CD4-positive, alpha-beta memory T cell (primary cell): ENCODE results near the gene SCAMP4. TPM values are rescaled to one million over a fixed set of nuclear protein-coding genes. Genes with fewer than 3 reads are reported as not detected.
A peak's percentile ranks its signal among the peaks of the same experiment; 100 is the strongest.

ENCODE experiments used
- CTCF ChIA-PET: fragments of 350-600 bp; sonication (Branson Sonifier 250); formaldehyde crosslinking; loops from one replicate; lab custom pipeline; 2021; ENCODE audit warnings: inconsistent platforms; ENCODE audit not compliant: partially characterized antibody; lab: Charles Lee
- POLR2A ChIA-PET: fragments of 350-600 bp; sonication (Branson Sonifier 250); formaldehyde crosslinking; loops from one replicate; lab custom pipeline; 2021; ENCODE audit not compliant: partially characterized antibody; lab: Charles Lee
- DNase-seq, 5 donors: peaks; one replicate each; pipeline versions ENCODE4 v3.0.0 to v3.0.0-alpha.2; 2020 to 2022; ENCODE audit warnings: mixed read lengths in 1 of 5
- H3K27ac ChIP-seq: one replicate; pipeline ENCODE4 v1.7.0; 2013; ENCODE audit warnings: low read depth, low read length
- H3K27me3 ChIP-seq: 2 replicates; pipeline ENCODE4 v1.7.0; 2013; ENCODE audit warnings: mild to moderate bottlenecking, low read length, moderate library complexity; ENCODE audit not compliant: insufficient read depth
- H3K36me3 ChIP-seq: 2 replicates; pipeline ENCODE4 v1.7.0; 2013; ENCODE audit warnings: mild to moderate bottlenecking, low read length, moderate library complexity; ENCODE audit not compliant: insufficient read depth
- H3K4me1 ChIP-seq: 2 replicates; pipeline ENCODE4 v1.7.0; 2013; ENCODE audit warnings: mild to moderate bottlenecking, low read length, moderate library complexity; ENCODE audit not compliant: insufficient read depth
- H3K4me3 ChIP-seq, 2 donors: one replicate each; pipeline ENCODE4 v1.7.0; 2013; ENCODE audit warnings: low read length in 2 of 2, mild to moderate bottlenecking in 1 of 2
- H3K9me3 ChIP-seq, 2 donors: one replicate each; pipeline ENCODE4 v1.7.0; 2013; ENCODE audit warnings: low read length in 2 of 2, control low read depth in 1 of 2; ENCODE audit not compliant: control insufficient read depth in 1 of 2
- H3K27ac Mint-ChIP-seq, 7 donors: one replicate each; pipeline ENCODE4 v1.8.0; 2020 to 2021; ENCODE audit warnings: mixed read lengths in 7 of 7, mild to moderate bottlenecking in 6 of 7, inconsistent platforms in 3 of 7, moderate library complexity in 3 of 7
- H3K27me3 Mint-ChIP-seq, 2 donors: one replicate each; pipeline ENCODE4 v1.8.0; 2020 to 2021; ENCODE audit warnings: mixed read lengths in 2 of 2
- H3K36me3 Mint-ChIP-seq, 2 donors: one replicate each; pipeline ENCODE4 v1.8.0; 2020 to 2021; ENCODE audit warnings: mixed read lengths in 2 of 2, inconsistent platforms in 1 of 2, mild to moderate bottlenecking in 1 of 2
- H3K4me1 Mint-ChIP-seq, 4 donors: one replicate each; pipeline ENCODE4 v1.8.0; 2020 to 2021; ENCODE audit warnings: mixed read lengths in 4 of 4, mild to moderate bottlenecking in 1 of 4
- H3K4me3 Mint-ChIP-seq, 8 donors: one replicate each; pipeline ENCODE4 v1.8.0; 2020 to 2021; ENCODE audit warnings: mixed read lengths in 8 of 8, mild to moderate bottlenecking in 7 of 8, moderate library complexity in 6 of 8, inconsistent platforms in 3 of 8
- H3K9me3 Mint-ChIP-seq, 8 donors: one replicate each; pipeline ENCODE4 v1.8.0; 2020 to 2021; ENCODE audit warnings: mixed read lengths in 8 of 8, mild to moderate bottlenecking in 5 of 8, inconsistent platforms in 3 of 8, moderate library complexity in 1 of 8
- intact Hi-C: fragments of 100-400 bp; cut with micrococcal nuclease; formaldehyde crosslinking; loops from one replicate; pipeline ENCODE4 v1.15.1; 2023
- polyA plus RNA-seq, 2 donors: library from polyadenylated mRNA; unstranded; fragments of 300-500 nt; fragmentation: Illumina TruSeq; gene quantifications; one replicate each; pipeline ENCODE4 v1.2.3, GENCODE V29; 2021
- total RNA-seq, 2 experiments: library from RNA; stranded (reverse); gene quantifications; one replicate each; pipeline ENCODE4 v1.2.3, GENCODE V29; 2021

SCAMP4 gene
- total and polyA plus RNA-seq, 4 experiments from 2014 or later, result 9.8 to 29.1 (median 19.4) TPM

DNA sequence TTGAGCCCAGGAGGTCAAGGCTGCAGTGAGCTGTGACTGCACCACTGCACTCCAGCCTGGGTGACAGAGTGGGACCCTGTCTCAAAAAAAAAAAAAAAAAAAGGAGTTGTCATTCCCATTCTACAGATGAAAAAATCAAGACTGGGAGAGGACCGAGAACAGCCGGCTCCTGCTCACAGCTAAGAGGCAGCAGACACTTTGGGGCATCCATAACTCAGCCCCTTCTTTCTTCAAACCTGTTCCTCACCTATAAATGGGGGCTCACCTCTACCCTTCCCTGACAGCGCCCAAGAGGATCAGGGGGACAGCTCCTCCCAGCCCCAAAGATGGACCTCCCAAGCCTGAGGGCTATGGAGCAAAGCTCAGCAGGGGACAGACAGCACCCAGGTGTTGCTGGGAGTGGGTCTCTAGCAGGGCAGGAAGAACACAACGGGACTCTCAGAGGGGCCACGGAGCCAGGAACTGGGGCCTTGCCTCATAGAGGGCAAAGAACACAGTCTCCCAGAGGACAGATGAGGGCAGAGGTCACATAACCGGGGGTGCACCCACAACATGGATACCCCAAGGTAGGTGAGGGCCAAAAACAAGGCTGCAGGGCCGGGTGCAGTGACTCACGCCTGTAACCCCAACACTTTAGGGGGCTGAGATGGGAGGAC lies 38.4 kb upstream of the SCAMP4 start:
- H3K4me3 Mint-ChIP-seq, result peak overlapping the region in 1 of 8 donors; percentile 33

DNA sequence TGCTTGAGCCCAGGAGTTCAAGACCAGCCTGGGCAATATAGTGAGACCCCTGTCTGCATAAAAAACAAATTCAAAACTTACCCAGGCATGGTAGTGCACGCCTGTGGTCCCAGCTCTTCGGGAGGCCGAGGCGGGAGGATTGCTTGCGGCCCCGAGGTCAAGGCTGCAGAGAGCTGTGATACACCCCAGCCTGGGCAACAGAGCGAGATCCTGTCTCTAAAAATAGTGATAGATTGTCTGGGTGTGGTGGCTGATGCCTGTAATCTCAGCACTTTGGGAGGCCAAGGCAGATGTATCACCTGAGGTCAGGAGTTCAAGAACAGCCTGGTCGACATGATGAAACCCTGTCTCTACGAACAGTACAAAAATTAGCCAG lies 37.9 kb upstream of the SCAMP4 start:
- no peak for DNase-seq
- Histone ChIP-seq H3K9me3 (no peaks in the 10 kb centered on the region), H3K4me3 (no peak overlapping the region), H3K27ac (no peak overlapping the region), H3K4me1 (peaks cover 12% of the 10 kb centered on the region), H3K27me3 (no peaks in the 10 kb centered on the region), H3K36me3 (no peaks in the 10 kb centered on the region)
- Mint-ChIP-seq H3K36me3 (peaks cover 0 to 9% of the 10 kb centered on the region in 2 donors), H3K4me3 (no peak overlapping the region), H3K9me3 (no peaks in the 10 kb centered on the region), H3K4me1 (peaks cover 0 to 15% (median 7%) of the 10 kb centered on the region in 4 donors), H3K27ac (peak overlapping the region in 3 of 7 donors; percentile 35 to 50 (median 37)), H3K27me3 (no peaks in the 10 kb centered on the region)
- POLR2A ChIA-PET, result interaction anchor here (0.8 to 4.1 kb wide), 4 partner anchors 8 to 62 kb away, joined by 3 to 60 read pairs (median 4); no protein-coding TSS in a partner anchor
- intact Hi-C loops, result no loop called here
- CTCF ChIA-PET, result no interaction called here

More for the DNA sequence above, 38.4 kb upstream of the SCAMP4 start:
- H3K9me3 Mint-ChIP-seq, result no peaks in the 10 kb centered on the region
- Histone ChIP-seq H3K4me3 (no peak overlapping the region), H3K27ac (no peak overlapping the region), H3K9me3 (no peaks in the 10 kb centered on the region), H3K36me3 (no peaks in the 10 kb centered on the region), H3K4me1 (peaks cover 14% of the 10 kb centered on the region), H3K27me3 (no peaks in the 10 kb centered on the region)
- peaks cover 0 to 12% of the 10 kb centered on the region in 2 donors for H3K36me3 Mint-ChIP-seq
- ChIA-PET POLR2A (interaction anchor here (0.6 to 4.1 kb wide), 9 partner anchors 8 to 595 kb away, joined by 3 to 60 read pairs (median 3); no protein-coding TSS in a partner anchor), CTCF (interaction anchor here (0.8 to 1.4 kb wide), 5 partner anchors 9 to 76 kb away, joined by 3 to 9 read pairs (median 4); partner anchors contain the start of gene REXO1)
- intact Hi-C loops, result no loop called here
- no peaks in the 10 kb centered on the region for H3K27me3 Mint-ChIP-seq
- H3K27ac Mint-ChIP-seq, result peak overlapping the region in 5 of 7 donors; percentile 27 to 82 (median 50)
- H3K4me1 Mint-ChIP-seq, result peaks cover 0 to 18% (median 9%) of the 10 kb centered on the region in 4 donors
- DNase-seq, result peak in 1 of 5 donors; percentile 26

DNA sequence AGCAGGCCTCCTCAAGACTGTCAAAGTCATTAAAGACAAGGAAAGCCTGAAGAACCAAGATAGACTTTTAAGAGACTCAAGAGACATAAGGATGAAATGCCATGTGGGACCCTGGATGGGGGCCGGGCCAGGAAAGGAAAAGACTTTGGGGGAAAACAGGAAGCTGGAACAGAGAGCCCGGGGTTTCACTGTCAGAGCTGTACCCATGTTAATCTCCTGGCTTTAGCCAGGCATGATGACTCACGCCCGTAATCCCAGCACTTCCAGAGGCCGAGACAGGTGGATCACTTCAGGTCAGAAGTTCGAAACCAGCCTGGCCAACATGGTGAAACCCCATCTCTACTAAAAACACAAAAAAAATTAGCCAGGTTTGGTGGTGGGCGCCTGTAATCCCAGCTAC lies 36.2 kb upstream of the SCAMP4 start:
- no peak overlapping the region for H3K4me3 Mint-ChIP-seq
- ChIA-PET CTCF (interaction anchor here (1.2 to 1.7 kb wide), 2 partner anchors 28 to 32 kb away, joined by 3 to 4 read pairs; no protein-coding TSS in a partner anchor), POLR2A (interaction anchor here (0.8 to 1.1 kb wide), 2 partner anchors 16 to 29 kb away, joined by 3 read pairs; partner anchors contain the start of gene ABHD17A)
- Histone ChIP-seq H3K4me1 (peaks cover 28% of the 10 kb centered on the region), H3K36me3 (no peaks in the 10 kb centered on the region), H3K4me3 (no peak overlapping the region), H3K9me3 (no peaks in the 10 kb centered on the region), H3K27ac (no peak overlapping the region), H3K27me3 (no peaks in the 10 kb centered on the region)
- intact Hi-C loops, result no loop called here
- H3K36me3 Mint-ChIP-seq, result peaks cover 0 to 7% of the 10 kb centered on the region in 2 donors
- no peak for DNase-seq
- no peaks in the 10 kb centered on the region for H3K9me3 Mint-ChIP-seq
- H3K27ac Mint-ChIP-seq, result peak overlapping the region in 4 of 7 donors; percentile 43 to 70 (median 60)
- H3K4me1 Mint-ChIP-seq, result peaks cover 1 to 26% (median 7%) of the 10 kb centered on the region in 4 donors
- H3K27me3 Mint-ChIP-seq, result no peaks in the 10 kb centered on the region

DNA sequence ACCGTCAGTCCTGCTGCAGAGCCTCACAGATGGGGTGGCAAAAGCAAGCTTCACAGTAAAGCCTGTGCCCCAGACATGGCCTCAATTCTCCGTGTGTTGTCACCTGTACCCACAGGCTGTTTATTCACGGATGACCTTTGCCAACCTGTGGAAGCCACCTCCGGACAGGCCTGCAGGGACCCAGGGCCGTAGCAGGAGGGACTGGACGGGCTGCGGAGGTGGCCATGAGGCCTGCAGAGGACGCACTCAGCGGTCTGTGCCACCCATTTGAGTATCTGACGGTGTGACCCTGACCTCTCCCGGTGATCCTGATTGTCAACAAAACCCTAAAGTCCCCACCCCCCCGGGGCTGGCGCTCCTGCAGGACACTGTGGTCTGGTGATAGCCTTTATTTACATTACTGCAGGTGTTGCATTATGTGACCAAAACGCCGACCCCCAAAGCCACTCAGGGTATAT lies 34.0 kb upstream of the SCAMP4 start:
- Mint-ChIP-seq H3K4me3 (no peak overlapping the region), H3K27ac (no peak overlapping the region), H3K4me1 (peaks cover 12 to 42% (median 21%) of the 10 kb centered on the region in 4 donors), H3K36me3 (peaks cover 3 to 22% of the 10 kb centered on the region in 2 donors), H3K27me3 (no peaks in the 10 kb centered on the region), H3K9me3 (no peaks in the 10 kb centered on the region)
- no peak for DNase-seq
- intact Hi-C loops, result no loop called here
- peaks cover 31% of the 10 kb centered on the region for H3K4me1 ChIP-seq
- H3K36me3 ChIP-seq, result no peaks in the 10 kb centered on the region
- H3K9me3 ChIP-seq, result no peaks in the 10 kb centered on the region
- ChIA-PET CTCF (no interaction called here), POLR2A (interaction anchor here (0.7 to 2.5 kb wide), 3 partner anchors 12 to 176 kb away, joined by 3 to 7 read pairs (median 3); no protein-coding TSS in a partner anchor)
- H3K27me3 ChIP-seq, result no peaks in the 10 kb centered on the region
- no peak overlapping the region for H3K4me3 ChIP-seq
- no peak overlapping the region for H3K27ac ChIP-seq

DNA sequence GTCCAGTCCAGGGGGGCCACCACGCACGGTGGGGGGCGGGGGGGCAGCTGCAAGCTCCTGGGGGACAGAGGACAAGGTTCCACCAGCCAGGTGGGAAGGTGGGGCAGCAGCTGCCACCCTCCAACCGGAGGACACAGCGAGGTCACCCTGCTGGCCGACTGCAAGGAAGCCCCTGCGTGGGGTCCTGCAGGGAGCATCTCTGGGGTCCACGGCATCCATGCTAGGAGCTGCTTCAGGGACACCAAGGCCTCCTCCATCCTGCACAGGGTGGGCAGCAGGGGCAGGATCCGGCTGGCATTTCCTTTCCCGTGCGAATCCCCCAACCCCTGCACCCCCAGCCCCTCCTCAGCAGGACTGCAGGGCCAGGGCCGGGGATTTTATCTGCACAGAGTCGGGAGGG lies 33.6 kb upstream of the SCAMP4 start:
- Histone ChIP-seq H3K36me3 (no peaks in the 10 kb centered on the region), H3K4me3 (no peak overlapping the region), H3K27me3 (no peaks in the 10 kb centered on the region), H3K4me1 (peaks cover 36% of the 10 kb centered on the region), H3K27ac (no peak overlapping the region), H3K9me3 (no peaks in the 10 kb centered on the region)
- Mint-ChIP-seq H3K36me3 (peaks cover 3 to 25% of the 10 kb centered on the region in 2 donors), H3K27ac (no peak overlapping the region), H3K27me3 (no peaks in the 10 kb centered on the region), H3K4me1 (peaks cover 13 to 47% (median 24%) of the 10 kb centered on the region in 4 donors), H3K4me3 (no peak overlapping the region), H3K9me3 (no peaks in the 10 kb centered on the region)
- intact Hi-C loops, result no loop called here
- ChIA-PET POLR2A (interaction anchor here (1.4 to 2.5 kb wide), 2 partner anchors 12 to 27 kb away, joined by 3 to 7 read pairs; no protein-coding TSS in a partner anchor), CTCF (no interaction called here)
- no peak for DNase-seq

DNA sequence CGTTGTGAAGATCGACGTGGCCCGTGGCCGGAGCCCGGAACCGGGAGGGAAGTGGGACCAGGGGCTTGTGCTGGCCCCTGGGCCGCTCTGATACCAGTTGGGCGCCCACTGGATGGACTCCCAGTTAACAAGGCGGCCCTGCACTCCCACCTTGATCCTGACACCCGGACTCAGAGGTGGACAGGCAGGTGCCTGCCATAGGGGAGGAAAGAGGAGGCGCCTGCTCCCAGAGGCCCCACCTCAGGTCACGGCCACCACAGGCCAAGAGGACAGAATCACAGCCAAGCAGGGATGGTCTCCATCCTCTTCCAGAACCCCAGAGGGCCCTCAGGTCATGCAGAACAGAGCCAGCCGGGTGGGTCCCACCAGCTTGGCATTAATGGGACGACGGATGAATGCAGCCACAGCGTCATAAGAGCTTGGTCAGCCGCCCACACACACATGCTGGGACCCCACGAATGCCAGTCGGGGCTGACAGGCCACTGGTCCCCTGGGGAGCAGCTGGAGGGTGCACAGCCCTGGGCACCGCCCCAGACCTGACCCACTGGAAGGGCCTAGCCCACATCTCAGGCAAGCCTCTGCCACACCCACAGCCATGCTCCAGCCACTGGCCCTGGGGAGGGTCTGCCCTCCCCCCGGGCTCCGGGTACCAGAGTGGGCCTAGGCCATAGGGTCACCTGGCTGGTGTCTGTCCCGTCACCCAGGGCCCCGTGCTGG lies 32.2 kb upstream of the SCAMP4 start:
- H3K4me1 ChIP-seq, result peaks cover 37% of the 10 kb centered on the region
- no peaks in the 10 kb centered on the region for H3K27me3 ChIP-seq
- intact Hi-C loops, result no loop called here
- peak overlapping the region; percentile 92 for H3K27ac ChIP-seq
- CTCF ChIA-PET, result no interaction called here
- Mint-ChIP-seq H3K4me3 (peak overlapping the region in 4 of 8 donors; percentile 8 to 98 (median 47)), H3K4me1 (peaks cover 13 to 46% (median 21%) of the 10 kb centered on the region in 4 donors), H3K9me3 (no peaks in the 10 kb centered on the region), H3K27ac (no peak overlapping the region), H3K27me3 (no peaks in the 10 kb centered on the region), H3K36me3 (peaks cover 3 to 27% of the 10 kb centered on the region in 2 donors)
- H3K36me3 ChIP-seq, result no peaks in the 10 kb centered on the region
- no peak for DNase-seq
- H3K9me3 ChIP-seq, result no peaks in the 10 kb centered on the region
- POLR2A ChIA-PET, result interaction anchor here (4.1 kb wide), 1 partner anchor 8 kb away, joined by 60 read pairs; the partner anchor contains the start of gene KLF16
- no peak overlapping the region for H3K4me3 ChIP-seq
